Endodermal cell (in vitro differentiated cells): ENCODE measurements around the gene SUSD2. TPM values are rescaled to one million over a fixed set of nuclear protein-coding genes. Genes with fewer than 3 reads are reported as not detected.
"Not testable (repeated sequence)": the region's sequence is repeated elsewhere in the genome, so short reads cannot be mapped to it uniquely, and the experiment has no call there.

Source experiments
- DNase-seq: peaks from one replicate; pipeline ENCODE4 v3.0.0-alpha.2; 2017
- H3K27ac ChIP-seq: 2 replicates; pipeline ENCODE4 v1.5.1; 2013; ENCODE audit warnings: mild to moderate bottlenecking, low read depth, low read length, moderate library complexity
- H3K27me3 ChIP-seq: 2 replicates; pipeline ENCODE4 v1.6.1; 2013; ENCODE audit warnings: mild to moderate bottlenecking, low read length, moderate library complexity; ENCODE audit not compliant: insufficient read depth, control insufficient read depth, poor library complexity, severe bottlenecking
- H3K36me3 ChIP-seq: 2 replicates; pipeline ENCODE4 v1.7.0; 2013; ENCODE audit warnings: mild to moderate bottlenecking, low read length, moderate library complexity; ENCODE audit not compliant: control insufficient read depth, insufficient read depth
- H3K4me1 ChIP-seq: one replicate; pipeline ENCODE4 v1.7.0; 2013; ENCODE audit warnings: low read length; ENCODE audit not compliant: control insufficient read depth, insufficient read depth
- H3K4me3 ChIP-seq: 2 replicates; pipeline ENCODE4 v1.5.1; 2013; ENCODE audit warnings: mild to moderate bottlenecking, low read length, moderate library complexity
- H3K9ac ChIP-seq: 2 replicates; pipeline ENCODE4 v1.6.1; 2013; ENCODE audit warnings: mild to moderate bottlenecking, low read length, moderate library complexity; ENCODE audit not compliant: poor library complexity, severe bottlenecking; ENCODE audit errors: extremely low read depth
- H3K9me3 ChIP-seq: 2 replicates; pipeline ENCODE4 v1.6.1; 2013; ENCODE audit warnings: mild to moderate bottlenecking, low read length, moderate library complexity; ENCODE audit not compliant: control insufficient read depth
- H3K27ac Mint-ChIP-seq: 2 replicates; pipeline ENCODE4 v1.8.0; 2020; ENCODE audit warnings: mixed read lengths
- H3K27me3 Mint-ChIP-seq: 2 replicates; pipeline ENCODE4 v1.8.0; 2021; ENCODE audit warnings: mild to moderate bottlenecking, mixed read lengths; ENCODE audit not compliant: insufficient read depth
- H3K36me3 Mint-ChIP-seq: 2 replicates; pipeline ENCODE4 v1.8.0; 2020; ENCODE audit warnings: low read depth, mixed read lengths
- H3K4me1 Mint-ChIP-seq: 2 replicates; pipeline ENCODE4 v1.8.0; 2020; ENCODE audit warnings: mixed read lengths
- H3K4me3 Mint-ChIP-seq: 2 replicates; pipeline ENCODE4 v1.8.0; 2020; ENCODE audit warnings: mild to moderate bottlenecking, moderate library complexity, mixed read lengths
- H3K9me3 Mint-ChIP-seq: 2 replicates; pipeline ENCODE4 v1.8.0; 2020; ENCODE audit warnings: mild to moderate bottlenecking, mixed read lengths
- CTCF ChIP-seq: fragments of 200-600 bp; sonication (generic); conservative IDR thresholded peaks from 2 replicates; pipeline ENCODE4 v1.5.0; 2021; ENCODE audit warnings: antibody characterized with exemption, mild to moderate bottlenecking
- WGBS, 2 experiments: methylation state at CpG; one replicate each; pipeline versions ENCODE4 v1.1.5 to v1.1.7; 2013; ENCODE audit warnings: missing lambda C conversion rate in 2 of 2, mixed read lengths in 1 of 2; ENCODE audit not compliant: insufficient coverage in 1 of 2, insufficient read length in 1 of 2; 5-methylcytosine and 5-hydroxymethylcytosine counted together
- total RNA-seq, 2 donors: library from RNA; stranded (reverse); fragmentation: NEBNext Ultra II Directional in 1 of 2; extraction: Animal tissue kit (Norgen Biotek cat#: 25700) in 1 of 2; gene quantifications; 2 replicates in 1 of 2; 3 replicates in 1 of 2; pipeline ENCODE4 v1.2.1, GENCODE V29; 2021

The SUSD2 gene
- total RNA-seq, 2 donors from 2014 or later = 0.40 to 1.6 TPM

DNA sequence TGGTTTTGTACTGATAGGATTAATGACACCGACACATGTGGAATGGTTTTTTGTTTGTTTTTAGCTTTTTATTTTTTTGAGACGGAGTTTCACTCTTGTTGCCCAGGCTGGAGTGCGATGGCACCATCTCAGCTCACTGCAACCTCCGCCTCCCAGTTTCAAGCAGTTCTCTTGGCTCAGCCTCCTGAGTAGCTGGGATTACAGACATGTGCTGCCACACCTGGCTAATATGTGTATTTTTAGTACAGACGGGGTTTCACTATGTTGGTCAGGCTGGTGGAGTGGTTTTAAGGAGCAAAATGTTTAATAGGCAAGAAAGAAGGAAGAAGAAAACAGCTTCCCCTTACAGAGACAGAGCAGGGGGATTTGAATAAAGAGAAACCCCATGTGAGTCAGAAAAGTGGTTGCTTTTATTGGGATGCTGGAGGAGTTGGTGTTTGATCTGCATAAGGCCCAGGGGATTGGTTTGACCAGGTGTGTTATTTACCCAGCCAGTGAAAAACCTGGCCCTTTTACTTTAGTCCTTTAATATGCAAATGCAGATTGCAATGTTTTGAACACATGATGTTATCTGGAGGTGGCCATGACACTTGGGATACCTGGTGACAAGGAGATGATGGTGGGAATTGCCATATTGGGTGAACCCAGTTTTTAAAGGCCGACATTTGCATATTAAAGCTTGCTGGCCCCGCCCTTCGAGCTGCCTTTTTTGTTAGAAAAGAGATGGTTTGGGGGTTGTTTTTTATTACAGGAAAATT, 24.3 kb downstream of the SUSD2 start:
- H3K9me3 Mint-ChIP-seq = peaks cover 22% of the 10 kb centered on the region
- no peak for TF ChIP-seq CTCF
- H3K4me3 Mint-ChIP-seq = no peak overlapping the region
- Histone ChIP-seq H3K9me3 (peaks cover 22% of the 10 kb centered on the region), H3K4me3 (no peak overlapping the region), H3K4me1 (no peaks in the 10 kb centered on the region), H3K9ac (no peak overlapping the region), H3K27me3 (no peaks in the 10 kb centered on the region), H3K27ac (no peak overlapping the region), H3K36me3 (no peaks in the 10 kb centered on the region)
- H3K4me1 Mint-ChIP-seq = peaks cover 12% of the 10 kb centered on the region
- H3K27me3 Mint-ChIP-seq = no peaks in the 10 kb centered on the region
- no peaks in the 10 kb centered on the region for H3K36me3 Mint-ChIP-seq
- DNase-seq = no peak
- no peak overlapping the region for H3K27ac Mint-ChIP-seq
- WGBS, 2 experiments = 95 to 100% methylated on average over 4 to 8 of the region's 8 CpGs

DNA sequence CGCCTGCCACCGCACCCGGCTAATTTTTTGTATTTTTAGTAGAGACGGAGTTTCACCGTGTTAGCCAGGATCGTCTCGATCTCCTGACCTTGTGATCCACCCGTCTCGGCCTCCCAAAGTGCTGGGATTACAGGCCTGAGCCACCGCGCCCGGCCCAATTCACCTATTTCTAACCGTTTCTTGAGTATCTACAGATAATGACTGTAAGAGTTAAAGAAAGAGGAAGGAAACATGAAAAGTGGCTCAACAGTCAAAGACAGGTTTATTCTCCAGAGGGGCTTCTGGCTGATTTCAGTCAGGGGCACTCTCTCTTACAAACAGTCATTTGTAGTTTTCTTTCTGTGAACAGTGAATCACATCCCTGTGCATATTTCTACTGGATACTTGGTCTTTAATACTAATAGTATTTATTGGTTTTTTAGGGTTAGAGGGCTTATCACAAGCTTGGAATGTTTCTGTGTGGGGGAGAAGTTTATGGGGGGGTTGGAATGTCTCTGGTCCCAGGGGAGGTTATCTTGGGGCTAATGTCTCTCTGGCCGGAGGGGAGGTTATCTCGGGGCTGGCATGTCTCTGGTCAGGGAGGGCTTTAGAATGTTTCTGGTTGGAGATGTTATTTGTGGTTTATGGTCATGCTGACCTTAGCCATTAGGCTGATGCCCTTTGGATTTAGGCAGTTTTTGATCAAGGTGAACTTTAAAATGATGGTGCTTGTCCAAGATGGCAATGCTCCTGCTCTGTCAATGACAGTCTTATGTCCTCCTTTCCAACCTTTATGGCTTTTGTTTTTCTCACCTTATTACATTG, 25.4 kb downstream of the SUSD2 start:
- not testable (repeated sequence) for H3K36me3 ChIP-seq, H3K27me3 ChIP-seq, H3K9ac ChIP-seq, H3K4me3 Mint-ChIP-seq, H3K4me3 ChIP-seq, H3K27me3 Mint-ChIP-seq, H3K4me1 ChIP-seq, H3K27ac ChIP-seq, DNase-seq, H3K36me3 Mint-ChIP-seq, H3K27ac Mint-ChIP-seq
- Mint-ChIP-seq H3K4me1 (peaks cover 19% of the 10 kb centered on the region), H3K9me3 (peaks cover 22% of the 10 kb centered on the region)
- H3K9me3 ChIP-seq = peaks cover 22% of the 10 kb centered on the region
- 94 to 95% methylated on average over 11 to 15 of the region's 15 CpGs for WGBS, 2 experiments

DNA sequence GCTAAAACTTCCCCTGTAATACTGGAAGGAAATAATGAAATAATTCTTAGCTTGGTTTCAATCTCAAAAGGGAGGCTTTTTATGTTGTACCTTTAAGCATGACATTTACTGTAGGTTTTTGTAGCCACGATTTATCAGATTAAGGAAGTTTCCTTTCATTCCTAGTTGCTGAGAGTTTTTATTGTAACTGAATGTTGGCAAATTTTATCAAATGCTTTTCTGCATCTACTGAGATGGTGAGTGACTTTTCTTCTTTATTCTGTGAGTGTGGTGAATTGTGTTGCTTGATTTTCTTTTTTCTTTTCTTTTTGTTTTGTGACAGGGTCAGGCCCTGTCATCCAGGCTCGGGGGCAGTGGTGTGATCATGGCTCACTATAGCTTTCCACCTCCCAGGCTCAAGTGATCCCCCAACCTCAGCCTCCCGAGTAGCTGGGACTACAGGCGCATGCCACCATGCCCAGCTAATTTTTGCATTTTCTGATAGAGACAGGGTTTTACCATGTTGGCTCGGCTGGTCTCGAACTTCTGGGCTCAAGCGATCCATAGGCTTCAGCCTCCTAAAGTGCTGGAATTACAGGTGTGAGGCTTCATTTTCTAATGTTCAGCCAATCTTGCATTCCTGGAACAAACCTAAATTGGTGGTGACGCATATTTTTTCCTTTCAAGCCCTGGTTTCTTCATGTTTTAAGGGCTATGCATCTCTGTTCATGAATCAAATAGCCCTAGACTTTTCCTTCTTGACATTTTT, 26.2 kb downstream of the SUSD2 start:
- Mint-ChIP-seq H3K4me1 (peaks cover 22% of the 10 kb centered on the region), H3K4me3 (no peak overlapping the region), H3K27ac (peak overlapping the region; percentile 73), H3K9me3 (peaks cover 22% of the 10 kb centered on the region), H3K36me3 (no peaks in the 10 kb centered on the region), H3K27me3 (no peaks in the 10 kb centered on the region)
- no peaks in the 10 kb centered on the region for H3K27me3 ChIP-seq
- no peak for DNase-seq
- WGBS, 2 experiments = 88 to 94% methylated on average over 8 of the region's 8 CpGs
- no peak overlapping the region for H3K9ac ChIP-seq
- peaks cover 22% of the 10 kb centered on the region for H3K9me3 ChIP-seq
- no peak for TF ChIP-seq CTCF
- H3K36me3 ChIP-seq = no peaks in the 10 kb centered on the region
- no peaks in the 10 kb centered on the region for H3K4me1 ChIP-seq
- no peak overlapping the region for H3K4me3 ChIP-seq
- no peak overlapping the region for H3K27ac ChIP-seq
